ENCODE measurements around the gene ACADVL. TPM values are rescaled to one million over a fixed set of nuclear protein-coding genes. Genes with fewer than 3 reads are reported as not detected.

The ACADVL gene
- total RNA-seq, 1 experiment from 2014 or later = 283 TPM

DNA sequence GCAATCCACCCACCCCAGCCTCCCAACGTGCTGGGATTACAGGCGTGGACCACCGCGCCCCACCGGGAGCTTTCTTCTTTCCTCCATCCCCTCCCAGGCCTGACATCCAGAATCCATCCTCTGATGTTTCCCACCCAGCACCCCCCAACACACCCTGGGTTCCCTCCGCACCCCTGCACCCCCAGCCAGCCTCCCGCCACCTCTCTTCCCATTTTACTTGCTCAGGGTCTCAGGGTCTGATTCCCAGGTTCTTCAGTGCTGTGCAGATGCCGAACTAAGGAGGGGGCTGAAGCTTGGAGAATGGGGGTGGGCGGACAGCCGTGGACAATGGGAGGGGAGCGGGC lies 40.8 kb upstream of the ACADVL start:
- Histone ChIP-seq H3K9ac (ENCODE audit: extremely low read depth, insufficient read length, low read length) (no peak overlapping the region), H3K4me2 (ENCODE audit: insufficient read depth, insufficient read length, low read length) (no peak overlapping the region), H3K18ac (ENCODE audit: insufficient read length, low read depth, low read length) (no peak overlapping the region), H3T11ph (ENCODE audit: low read length) (no peak overlapping the region), H3K23ac (ENCODE audit: insufficient read length, low read depth, low read length) (no peak overlapping the region), H3K79me2 (ENCODE audit: insufficient read depth, low read length) (no peaks in the 10 kb centered on the region), H2BK12ac (ENCODE audit: insufficient read length, low read depth, low read length) (no peak overlapping the region), H3K27ac (ENCODE audit: insufficient read length, low read depth, low read length) (no peak overlapping the region), H2AK5ac (ENCODE audit: insufficient read length, low read length) (no peak overlapping the region), H3K23me2 (ENCODE audit: insufficient read length, low read depth, low read length, poor library complexity, severe bottlenecking) (peaks cover 16% of the 10 kb centered on the region), H3K14ac (ENCODE audit: insufficient read depth, low read length) (no peak overlapping the region), H4K5ac (ENCODE audit: insufficient read length, low read depth, low read length) (no peak overlapping the region), H2AFZ (ENCODE audit: low read length) (no peak overlapping the region), H3K4me1 (ENCODE audit: insufficient read depth, low read length) (no peaks in the 10 kb centered on the region; the same call in 1 of the 2 replicates), H4K8ac (replicated peaks; ENCODE audit: insufficient read length, low read depth, low read length) (no peak overlapping the region), H2BK5ac (ENCODE audit: insufficient read length, low read length) (no peak overlapping the region), H3K56ac (ENCODE audit: insufficient read length, low read depth, low read length) (no peak overlapping the region), H2BK120ac (ENCODE audit: low read depth, low read length, poor library complexity, severe bottlenecking) (no peak overlapping the region), H3K79me1 (ENCODE audit: insufficient read depth, low read depth, low read length, poor library complexity, severe bottlenecking) (no peaks in the 10 kb centered on the region), H2BK20ac (ENCODE audit: low read depth, low read length, poor library complexity, severe bottlenecking) (no peak overlapping the region), H3K27me3 (ENCODE audit: insufficient read depth, low read length) (peaks cover 5% of the 10 kb centered on the region; the same call in 1 of the 2 replicates), H4K91ac (ENCODE audit: insufficient read length, low read depth, low read length) (no peak overlapping the region), H2BK15ac (ENCODE audit: low read depth, low read length) (no peak overlapping the region), H4K20me1 (ENCODE audit: control insufficient read depth, insufficient read depth, insufficient read length) (no peaks in the 10 kb centered on the region), H3K4ac (ENCODE audit: low read depth, low read length) (no peak overlapping the region), H3K9me3 (ENCODE audit: control insufficient read depth, low read depth, low read length) (no peaks in the 10 kb centered on the region)
- H3K9me3 Mint-ChIP-seq = no peaks in the 10 kb centered on the region
- no peak for DNase-seq
- WGBS (ENCODE audit: extremely low coverage, insufficient read length, low lambda C conversion rate) = no CpG with 5 or more reads among the region's 11 CpGs
- H3K27ac Mint-ChIP-seq = no peak overlapping the region
- TF ChIP-seq, protein P1, sequence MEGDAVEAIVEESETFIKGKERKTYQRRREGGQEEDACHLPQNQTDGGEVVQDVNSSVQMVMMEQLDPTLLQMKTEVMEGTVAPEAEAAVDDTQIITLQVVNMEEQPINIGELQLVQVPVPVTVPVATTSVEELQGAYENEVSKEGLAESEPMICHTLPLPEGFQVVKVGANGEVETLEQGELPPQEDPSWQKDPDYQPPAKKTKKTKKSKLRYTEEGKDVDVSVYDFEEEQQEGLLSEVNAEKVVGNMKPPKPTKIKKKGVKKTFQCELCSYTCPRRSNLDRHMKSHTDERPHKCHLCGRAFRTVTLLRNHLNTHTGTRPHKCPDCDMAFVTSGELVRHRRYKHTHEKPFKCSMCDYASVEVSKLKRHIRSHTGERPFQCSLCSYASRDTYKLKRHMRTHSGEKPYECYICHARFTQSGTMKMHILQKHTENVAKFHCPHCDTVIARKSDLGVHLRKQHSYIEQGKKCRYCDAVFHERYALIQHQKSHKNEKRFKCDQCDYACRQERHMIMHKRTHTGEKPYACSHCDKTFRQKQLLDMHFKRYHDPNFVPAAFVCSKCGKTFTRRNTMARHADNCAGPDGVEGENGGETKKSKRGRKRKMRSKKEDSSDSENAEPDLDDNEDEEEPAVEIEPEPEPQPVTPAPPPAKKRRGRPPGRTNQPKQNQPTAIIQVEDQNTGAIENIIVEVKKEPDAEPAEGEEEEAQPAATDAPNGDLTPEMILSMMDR (conservative IDR thresholded peaks at IDR 0.05) = no peak
- H3K27me3 Mint-ChIP-seq (ENCODE audit: low read depth) = peaks cover 23% of the 10 kb centered on the region
- H3K4me1 Mint-ChIP-seq = peaks cover 5 to 10% of the 10 kb centered on the region in 2 experiments; a peak in 3 of 4 replicates
- no peaks in the 10 kb centered on the region for H3K36me3 Mint-ChIP-seq (ENCODE audit: insufficient read depth in 1 of 3, low read depth in 3 of 3)
- no peak overlapping the region for H3K4me3 Mint-ChIP-seq
